T-helper 1 cell treated with Interleukin-12 subunit alpha and Interleukin-12 subunit beta and Interleukin-4 antibody, amounts not matched to agents 30 μg/mL and 1 μg/mL, for 36 hours (primary cell): ENCODE measurements around the gene NRP1.
"Not testable (repeated sequence)": the region's sequence is repeated elsewhere in the genome, so short reads cannot be mapped to it uniquely, and the experiment has no call there.

ENCODE experiments used
- H3K27ac Mint-ChIP-seq: one replicate; pipeline ENCODE4 v1.8.0; 2021; ENCODE audit warnings: mild to moderate bottlenecking, mixed read lengths
- H3K27me3 Mint-ChIP-seq: one replicate; pipeline ENCODE4 v1.8.0; 2021; ENCODE audit warnings: low read depth, mixed read lengths
- H3K36me3 Mint-ChIP-seq: one replicate; pipeline ENCODE4 v1.8.0; 2021; ENCODE audit warnings: low read depth, mixed read lengths
- H3K4me1 Mint-ChIP-seq: one replicate; pipeline ENCODE4 v1.8.0; 2021; ENCODE audit warnings: low read depth, mixed read lengths
- H3K4me3 Mint-ChIP-seq: one replicate; pipeline ENCODE4 v1.8.0; 2021; ENCODE audit warnings: mild to moderate bottlenecking, moderate library complexity, mixed read lengths
- H3K9me3 Mint-ChIP-seq: one replicate; pipeline ENCODE4 v1.8.0; 2021; ENCODE audit warnings: mixed read lengths

The NRP1 gene

DNA sequence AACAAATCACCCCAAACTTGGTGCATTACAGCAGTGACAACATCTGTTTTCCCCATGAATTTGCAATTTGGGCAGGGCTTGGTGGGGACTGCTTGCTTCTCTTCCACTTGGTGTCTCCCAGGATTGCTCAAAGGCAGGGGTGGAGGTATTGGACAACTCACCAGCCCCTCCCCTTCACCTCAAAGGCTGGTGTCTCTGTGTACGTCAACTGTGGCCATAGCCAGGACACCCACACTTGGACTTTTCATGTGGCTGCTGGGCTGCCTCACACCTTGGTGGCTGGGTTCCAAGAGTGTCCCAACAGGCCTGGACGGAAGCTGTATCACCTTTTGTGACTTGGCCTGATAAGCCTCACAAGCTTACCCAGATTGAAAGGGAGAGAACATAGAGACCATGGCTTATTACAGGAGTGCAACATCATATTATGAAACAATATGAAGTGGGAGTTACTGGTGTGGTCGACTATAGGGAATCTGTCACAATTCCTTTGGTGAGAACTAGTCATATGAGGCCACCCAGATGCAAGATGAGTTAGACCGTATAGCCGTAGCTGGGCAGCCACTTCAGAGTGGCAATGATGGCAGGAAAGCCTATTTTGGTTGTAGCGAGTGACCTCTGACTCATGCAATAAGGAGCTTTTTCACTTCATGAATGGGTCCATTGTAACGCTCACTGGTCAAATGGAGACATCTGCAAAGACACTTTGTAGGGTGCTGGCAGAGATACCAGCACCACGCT is 188.8 kb downstream of the NRP1 start:
- H3K4me1 Mint-ChIP-seq: peaks cover 29% of the 10 kb centered on the region
- no peaks in the 10 kb centered on the region for H3K27me3 Mint-ChIP-seq
- no peak overlapping the region for H3K27ac Mint-ChIP-seq
- H3K9me3 Mint-ChIP-seq: peaks cover 8% of the 10 kb centered on the region
- no peak overlapping the region for H3K4me3 Mint-ChIP-seq
- H3K36me3 Mint-ChIP-seq: peaks cover 1% of the 10 kb centered on the region

DNA sequence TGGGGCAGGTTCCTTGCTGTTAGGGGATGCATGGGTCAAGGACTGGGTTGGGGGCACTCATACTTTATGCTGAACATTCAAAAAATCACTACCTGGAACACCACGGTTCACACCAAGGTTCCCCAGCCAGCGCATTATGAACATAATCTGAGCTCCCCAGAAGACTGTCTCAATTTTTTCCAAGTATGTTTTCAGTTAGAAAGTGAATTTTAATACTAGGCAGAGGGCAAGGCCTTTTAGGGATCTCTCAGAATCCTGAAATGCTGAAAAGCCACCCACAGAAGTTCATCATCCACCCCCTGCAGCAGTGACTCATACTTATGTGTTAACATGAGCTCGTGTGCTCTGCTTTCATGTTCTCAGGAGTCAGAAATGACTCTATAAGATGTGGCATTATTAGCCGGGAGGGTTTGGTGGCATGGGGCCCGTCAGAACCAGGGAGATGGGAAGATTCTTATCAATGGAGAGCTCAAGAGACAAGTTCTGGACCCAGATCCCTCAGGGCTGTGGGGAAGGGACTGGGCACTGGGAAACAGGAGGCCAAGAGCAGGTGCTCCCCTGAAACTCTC is 191.2 kb downstream of the NRP1 start:
- Mint-ChIP-seq H3K9me3 (peaks cover 4% of the 10 kb centered on the region), H3K4me1 (peaks cover 35% of the 10 kb centered on the region), H3K27ac (peak overlapping the region; percentile 64), H3K4me3 (peak overlapping the region; percentile 3), H3K27me3 (no peaks in the 10 kb centered on the region), H3K36me3 (peaks cover 1% of the 10 kb centered on the region)

DNA sequence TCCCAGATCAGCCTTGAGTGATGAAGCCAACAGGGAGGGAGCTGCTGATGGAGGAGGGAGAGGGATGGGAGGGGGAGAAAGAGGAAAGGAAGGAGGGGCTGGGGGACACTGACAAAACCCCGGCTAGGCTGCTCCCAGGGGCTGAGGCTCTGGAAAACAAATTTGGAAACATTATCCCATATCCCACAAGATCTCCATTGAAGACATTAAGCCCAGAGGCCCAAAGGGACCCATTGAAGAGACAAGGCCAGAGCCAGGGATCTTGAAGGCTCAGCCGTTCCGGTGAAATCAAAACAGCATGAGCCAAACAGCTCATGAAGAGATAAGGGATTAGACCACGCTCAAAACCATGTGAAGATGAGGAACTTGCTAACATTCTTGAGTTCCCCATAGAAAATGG is 192.2 kb downstream of the NRP1 start:
- Mint-ChIP-seq H3K36me3 (peaks cover 1% of the 10 kb centered on the region), H3K27ac (peak overlapping the region; percentile 14), H3K4me1 (peaks cover 40% of the 10 kb centered on the region), H3K9me3 (no peaks in the 10 kb centered on the region), H3K4me3 (no peak overlapping the region), H3K27me3 (no peaks in the 10 kb centered on the region)

- H3K4me1 Mint-ChIP-seq: peaks cover 46% of the 10 kb centered on the region
- no peaks in the 10 kb centered on the region for H3K27me3 Mint-ChIP-seq
- no peak overlapping the region for H3K27ac Mint-ChIP-seq
- H3K9me3 Mint-ChIP-seq: no peaks in the 10 kb centered on the region
- H3K4me3 Mint-ChIP-seq: no peak overlapping the region
- H3K36me3 Mint-ChIP-seq: peaks cover 3% of the 10 kb centered on the region
These were observed 193.2 kb downstream of the NRP1 start for GRCh38 chr10:33141251-33141650.

- H3K27ac Mint-ChIP-seq: peak overlapping the region; percentile 85
- peaks cover 3% of the 10 kb centered on the region for H3K36me3 Mint-ChIP-seq
- peaks cover 54% of the 10 kb centered on the region for H3K4me1 Mint-ChIP-seq
These were observed 195.3 kb downstream of the NRP1 start for GRCh38 chr10:33139181-33139646.

GRCh38 chr10:33138686-33139085 is 195.8 kb downstream of the NRP1 start:
- H3K9me3 Mint-ChIP-seq, H3K36me3 Mint-ChIP-seq, H3K4me3 Mint-ChIP-seq, H3K27me3 Mint-ChIP-seq: not testable (repeated sequence)
- H3K27ac Mint-ChIP-seq: peak overlapping the region; percentile 85
- peaks cover 57% of the 10 kb centered on the region for H3K4me1 Mint-ChIP-seq

More at GRCh38 chr10:33139181-33139646, 195.3 kb downstream of the NRP1 start:
- no peaks in the 10 kb centered on the region for H3K9me3 Mint-ChIP-seq
- peak overlapping the region; percentile 69 for H3K4me3 Mint-ChIP-seq
- H3K27me3 Mint-ChIP-seq: no peaks in the 10 kb centered on the region

DNA sequence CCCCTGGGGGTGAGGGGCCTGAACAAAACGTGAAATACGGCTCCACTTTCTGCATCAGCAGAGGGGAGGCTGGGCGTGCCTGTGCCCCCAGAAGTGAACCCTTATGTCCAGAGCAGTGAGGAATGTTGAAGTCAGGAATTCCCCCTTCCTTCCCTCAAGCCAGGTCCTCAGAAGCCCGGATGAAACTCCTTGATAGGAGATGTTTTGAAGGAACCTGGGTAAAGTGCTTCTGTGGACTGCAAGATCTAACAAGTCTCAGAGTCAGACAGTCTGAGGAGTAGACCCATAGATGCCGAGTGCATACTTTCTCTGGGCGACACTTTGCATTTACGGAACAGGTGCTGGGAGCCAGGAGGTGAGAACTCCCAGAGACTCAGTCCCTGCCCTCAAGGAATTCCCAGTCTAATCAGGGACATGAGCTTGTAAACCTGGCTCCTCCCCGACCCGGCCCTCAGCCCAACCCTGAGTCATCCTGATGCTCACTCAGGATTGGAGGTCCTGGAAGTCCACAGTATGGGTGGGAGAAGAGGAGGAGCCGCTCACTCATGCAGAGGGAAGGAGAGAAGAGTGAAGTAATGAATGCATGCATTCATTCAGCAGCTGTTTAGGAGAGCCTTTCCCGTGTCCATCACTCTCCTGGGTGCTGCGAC is 197.0 kb downstream of the NRP1 start:
- H3K36me3 Mint-ChIP-seq: peaks cover 3% of the 10 kb centered on the region
- H3K4me1 Mint-ChIP-seq: peaks cover 56% of the 10 kb centered on the region
- H3K27ac Mint-ChIP-seq: peak overlapping the region; percentile 85
- H3K4me3 Mint-ChIP-seq: no peak overlapping the region
- no peaks in the 10 kb centered on the region for H3K9me3 Mint-ChIP-seq
- no peaks in the 10 kb centered on the region for H3K27me3 Mint-ChIP-seq

DNA sequence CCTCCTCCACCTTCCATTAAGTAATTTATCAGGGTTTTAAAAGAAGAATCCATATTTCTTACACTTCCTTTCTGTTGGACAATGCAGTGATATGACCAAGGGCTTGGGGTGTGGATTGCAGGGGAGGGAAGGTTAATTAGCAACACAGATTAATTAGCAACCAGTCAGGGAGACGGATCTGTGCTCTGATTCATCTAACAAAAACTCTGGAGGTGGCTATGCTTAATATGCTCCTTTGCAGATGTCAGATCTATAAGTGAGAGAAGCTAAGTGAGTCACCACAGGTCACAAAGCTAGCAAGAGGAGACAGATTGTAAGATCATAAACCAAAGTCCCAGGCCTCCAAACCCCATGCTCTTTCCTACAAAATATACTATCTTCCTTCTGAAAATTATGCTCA is 197.7 kb downstream of the NRP1 start:
- no peaks in the 10 kb centered on the region for H3K27me3 Mint-ChIP-seq
- H3K4me3 Mint-ChIP-seq: peak overlapping the region; percentile 16
- H3K4me1 Mint-ChIP-seq: peaks cover 60% of the 10 kb centered on the region
- no peaks in the 10 kb centered on the region for H3K9me3 Mint-ChIP-seq
- H3K27ac Mint-ChIP-seq: peak overlapping the region; percentile 65
- peaks cover 3% of the 10 kb centered on the region for H3K36me3 Mint-ChIP-seq

GRCh38 chr10:33136271-33136670 is 198.2 kb downstream of the NRP1 start:
- Mint-ChIP-seq H3K27ac (no peak overlapping the region), H3K4me3 (no peak overlapping the region), H3K9me3 (no peaks in the 10 kb centered on the region), H3K27me3 (no peaks in the 10 kb centered on the region), H3K4me1 (peaks cover 60% of the 10 kb centered on the region), H3K36me3 (peaks cover 3% of the 10 kb centered on the region)

GRCh38 chr10:33134011-33134751 is 200.3 kb downstream of the NRP1 start:
- H3K27ac Mint-ChIP-seq: peak overlapping the region; percentile 53
- peaks cover 49% of the 10 kb centered on the region for H3K4me1 Mint-ChIP-seq
- peaks cover 2% of the 10 kb centered on the region for H3K36me3 Mint-ChIP-seq
- H3K27me3 Mint-ChIP-seq: no peaks in the 10 kb centered on the region
- no peak overlapping the region for H3K4me3 Mint-ChIP-seq
- H3K9me3 Mint-ChIP-seq: no peaks in the 10 kb centered on the region

- H3K4me3 Mint-ChIP-seq: no peak overlapping the region
These were observed 200.9 kb downstream of the NRP1 start for GRCh38 chr10:33133557-33133956.

DNA sequence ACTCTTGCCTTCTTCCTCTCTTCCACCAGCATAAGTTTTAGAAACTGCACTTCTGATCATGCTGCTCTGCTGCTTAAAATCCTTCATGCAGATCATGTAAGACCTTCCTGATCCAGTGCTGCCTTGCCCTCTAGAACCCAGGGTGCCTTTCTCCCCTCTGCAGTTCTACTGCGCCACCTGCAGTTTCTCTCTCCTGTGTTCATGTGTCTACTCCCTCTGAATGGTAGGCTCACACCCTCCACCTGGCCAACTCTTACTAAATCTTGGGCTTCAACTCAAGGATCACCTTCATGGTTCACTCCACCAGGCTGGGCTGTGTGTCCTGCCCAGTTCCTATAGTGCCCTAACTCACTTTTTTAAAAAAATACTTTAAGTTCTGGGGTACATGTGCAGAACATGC is 201.8 kb downstream of the NRP1 start:
- Mint-ChIP-seq H3K27ac (peak overlapping the region; percentile 33), H3K36me3 (peaks cover 2% of the 10 kb centered on the region), H3K9me3 (no peaks in the 10 kb centered on the region), H3K4me3 (no peak overlapping the region), H3K27me3 (no peaks in the 10 kb centered on the region), H3K4me1 (peaks cover 52% of the 10 kb centered on the region)

More at GRCh38 chr10:33133557-33133956, 200.9 kb downstream of the NRP1 start:
- peaks cover 2% of the 10 kb centered on the region for H3K36me3 Mint-ChIP-seq
- H3K9me3 Mint-ChIP-seq: no peaks in the 10 kb centered on the region
- H3K4me1 Mint-ChIP-seq: peaks cover 52% of the 10 kb centered on the region
- H3K27me3 Mint-ChIP-seq: no peaks in the 10 kb centered on the region
- peak overlapping the region; percentile 53 for H3K27ac Mint-ChIP-seq

- H3K36me3 Mint-ChIP-seq: no peaks in the 10 kb centered on the region
- no peaks in the 10 kb centered on the region for H3K9me3 Mint-ChIP-seq
- H3K4me3 Mint-ChIP-seq: no peak overlapping the region
- H3K27me3 Mint-ChIP-seq: no peaks in the 10 kb centered on the region
- H3K27ac Mint-ChIP-seq: no peak overlapping the region
- H3K4me1 Mint-ChIP-seq: peaks cover 58% of the 10 kb centered on the region
These were observed 204.5 kb downstream of the NRP1 start for GRCh38 chr10:33129996-33130386.

DNA sequence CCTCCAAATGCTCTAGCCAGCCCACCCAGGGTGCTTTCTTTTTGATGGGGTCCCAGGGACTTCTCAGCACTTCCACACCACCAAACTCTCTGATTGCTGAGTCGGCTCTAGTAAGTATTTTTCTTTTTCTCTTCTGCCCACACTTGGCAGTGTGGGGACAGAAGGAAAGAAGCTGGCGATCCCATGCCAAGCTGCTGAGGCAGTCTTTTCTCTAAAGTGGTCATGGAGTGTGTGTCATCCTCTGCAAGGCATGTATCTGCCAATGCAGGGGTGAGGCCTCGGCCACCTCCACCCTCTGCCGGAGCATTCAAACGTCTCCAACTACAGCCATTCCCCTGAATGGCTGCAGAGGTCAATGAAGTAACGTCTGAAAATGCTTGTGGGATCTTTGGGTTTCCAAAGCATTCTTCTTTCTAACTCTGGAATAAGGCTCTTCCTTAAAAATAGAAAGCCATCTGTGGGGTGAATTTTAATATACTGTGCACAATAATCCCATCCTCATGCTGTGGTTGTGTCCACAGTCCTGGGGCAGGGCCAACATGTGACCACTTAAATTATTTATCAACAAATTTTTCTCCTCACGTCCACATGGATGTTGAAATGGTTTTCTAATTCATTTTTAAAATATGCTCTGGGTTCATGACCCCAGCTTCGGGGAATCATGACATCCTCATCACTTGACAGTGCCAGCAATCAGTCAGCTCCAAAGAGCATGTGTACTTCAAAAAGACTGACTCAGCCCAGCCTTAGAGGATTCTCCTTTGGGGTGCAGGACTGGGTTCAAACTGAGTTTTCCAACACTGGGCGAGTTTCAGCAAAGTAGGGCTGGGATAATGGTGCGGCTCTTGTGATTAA is 205.1 kb downstream of the NRP1 start:
- H3K36me3 Mint-ChIP-seq: no peaks in the 10 kb centered on the region

More for the DNA sequence above, 205.1 kb downstream of the NRP1 start:
- Mint-ChIP-seq H3K4me1 (peaks cover 53% of the 10 kb centered on the region), H3K9me3 (no peaks in the 10 kb centered on the region), H3K4me3 (no peak overlapping the region), H3K27me3 (no peaks in the 10 kb centered on the region), H3K27ac (no peak overlapping the region)
